GM19452 (cell line): ENCODE measurements around the gene ARIH1.
"Not testable (repeated sequence)": the region's sequence is repeated elsewhere in the genome, so short reads cannot be mapped to it uniquely, and the experiment has no call there.

ENCODE experiments used
- ATAC-seq: cut with Tn5 transposase; IDR thresholded peaks from one replicate; pipeline ENCODE4 v1.9.1; 2021; ENCODE audit not compliant: unreplicated experiment

The ARIH1 gene

GRCh38 chr15:72599855-72600464 is 125.8 kb downstream of the ARIH1 start:
- no peak for ATAC-seq

- no peak for ATAC-seq
These were observed 130.7 kb downstream of the ARIH1 start for GRCh38 chr15:72604794-72605193.

GRCh38 chr15:72608084-72608483 is 134.0 kb downstream of the ARIH1 start:
- ATAC-seq = not testable (repeated sequence)

GRCh38 chr15:72609862-72610261 is 135.7 kb downstream of the ARIH1 start:
- ATAC-seq = no peak

GRCh38 chr15:72612324-72612723 is 138.2 kb downstream of the ARIH1 start:
- ATAC-seq = not testable (repeated sequence)

GRCh38 chr15:72614810-72615532 is 140.8 kb downstream of the ARIH1 start:
- no peak for ATAC-seq

- ATAC-seq = not testable (repeated sequence)
These were observed 141.6 kb downstream of the ARIH1 start for GRCh38 chr15:72615533-72616233.

GRCh38 chr15:72616491-72617210 is 142.5 kb downstream of the ARIH1 start:
- no peak for ATAC-seq

- ATAC-seq = not testable (repeated sequence)
These were observed 149.7 kb downstream of the ARIH1 start for GRCh38 chr15:72623854-72624253.

GRCh38 chr15:72626153-72626552 is 152.0 kb downstream of the ARIH1 start:
- not testable (repeated sequence) for ATAC-seq

GRCh38 chr15:72628249-72629067 is 154.3 kb downstream of the ARIH1 start:
- ATAC-seq = not testable (repeated sequence)

- ATAC-seq = not testable (repeated sequence)
These were observed 155.0 kb downstream of the ARIH1 start for GRCh38 chr15:72629068-72629570.

GRCh38 chr15:72636519-72637282 is 162.6 kb downstream of the ARIH1 start:
- not testable (repeated sequence) for ATAC-seq

- ATAC-seq = not testable (repeated sequence)
These were observed 165.8 kb downstream of the ARIH1 start for GRCh38 chr15:72639759-72640483.

- ATAC-seq = not testable (repeated sequence)
These were observed 168.1 kb downstream of the ARIH1 start for GRCh38 chr15:72642271-72642670.

GRCh38 chr15:72648631-72649253 is 174.6 kb downstream of the ARIH1 start:
- not testable (repeated sequence) for ATAC-seq
